Lower lobe of right lung (tissue), 2 donors: ENCODE measurements around the gene HTATSF1. TPM values are rescaled to one million over a fixed set of nuclear protein-coding genes. Genes with fewer than 3 reads are reported as not detected.

Experiments
- ATAC-seq, 2 donors: fragments of 200-7000 bp; cut with Tn5 transposase; one replicate each; pipeline ENCODE4 v1.9.1; 2020 to 2022; ENCODE audit warnings: mild to moderate bottlenecking in 2 of 2, moderate library complexity in 2 of 2
- DNase-seq: peaks from one replicate; pipeline ENCODE4 v3.0.0-alpha.2; 2020
- H3K27ac ChIP-seq: fragments of 200-600 bp; one replicate; pipeline ENCODE4 v1.8.0; 2022
- H3K27me3 ChIP-seq: fragments of 200-600 bp; one replicate; pipeline ENCODE4 v1.8.0; 2022; ENCODE audit warnings: low read depth
- H3K36me3 ChIP-seq: fragments of 200-600 bp; one replicate; pipeline ENCODE4 v1.8.0; 2022; ENCODE audit warnings: mild to moderate bottlenecking
- H3K4me1 ChIP-seq: fragments of 200-600 bp; one replicate; pipeline ENCODE4 v1.8.0; 2022
- H3K4me3 ChIP-seq: fragments of 200-600 bp; one replicate; pipeline ENCODE4 v1.8.0; 2022; ENCODE audit warnings: mild to moderate bottlenecking
- H3K9me3 ChIP-seq: fragments of 200-600 bp; one replicate; pipeline ENCODE4 v1.8.0; 2022
- CTCF ChIP-seq: fragments of 200-600 bp; IDR thresholded peaks from one replicate; pipeline ENCODE4 v1.8.0; 2022; ENCODE audit warnings: antibody characterized with exemption, mild to moderate bottlenecking
- intact Hi-C: fragments of 100-400 bp; cut with DNase I; formaldehyde crosslinking; loops from one replicate; pipeline ENCODE4 v1.11.0; 2022
- total RNA-seq: library from RNA; stranded (reverse); fragmentation: NEBNext Ultra II Directional; extraction: Animal tissue kit (Norgen Biotek cat#: 25700); gene quantifications from one replicate; pipeline ENCODE4 v1.2.1, GENCODE V29; 2021
- donor health status: DM: no; HTN: yes; CAD: no; lungs with severe emphysema.

HTATSF1 gene
- total RNA-seq, 1 donor from 2014 or later, result 27.4 TPM

- ATAC-seq, result no peak
- DNase-seq, result no peak
- TF ChIP-seq CTCF, result no peak
- no peak overlapping the region for H3K4me3 ChIP-seq
- no peaks in the 10 kb centered on the region for H3K4me1 ChIP-seq
- H3K9me3 ChIP-seq, result no peaks in the 10 kb centered on the region
- intact Hi-C loops, result no loop called here
- no peaks in the 10 kb centered on the region for H3K36me3 ChIP-seq
- no peaks in the 10 kb centered on the region for H3K27me3 ChIP-seq
- no peak overlapping the region for H3K27ac ChIP-seq
Measured at GRCh38 chrX:136468391-136469103, 28.8 kb upstream of the HTATSF1 start.

GRCh38 chrX:136473663-136474062, 23.7 kb upstream of the HTATSF1 start:
- no peak for DNase-seq
- H3K27me3 ChIP-seq, result no peaks in the 10 kb centered on the region
- intact Hi-C loops, result no loop called here
- no peak for TF ChIP-seq CTCF
- no peak overlapping the region for H3K4me3 ChIP-seq
- H3K4me1 ChIP-seq, result no peaks in the 10 kb centered on the region
- no peaks in the 10 kb centered on the region for H3K9me3 ChIP-seq
- no peaks in the 10 kb centered on the region for H3K36me3 ChIP-seq
- no peak for ATAC-seq
- H3K27ac ChIP-seq, result no peak overlapping the region

- Histone ChIP-seq H3K9me3 (no peaks in the 10 kb centered on the region), H3K27ac (no peak overlapping the region), H3K4me1 (no peaks in the 10 kb centered on the region), H3K36me3 (no peaks in the 10 kb centered on the region), H3K4me3 (no peak overlapping the region), H3K27me3 (no peaks in the 10 kb centered on the region)
- no peak for DNase-seq
- ATAC-seq, result no peak
- intact Hi-C loops, result no loop called here
- TF ChIP-seq CTCF, result no peak
Measured at GRCh38 chrX:136475236-136475635, 22.2 kb upstream of the HTATSF1 start.

- no peaks in the 10 kb centered on the region for H3K4me1 ChIP-seq
- no peaks in the 10 kb centered on the region for H3K9me3 ChIP-seq
- intact Hi-C loops, result no loop called here
- H3K36me3 ChIP-seq, result no peaks in the 10 kb centered on the region
- no peaks in the 10 kb centered on the region for H3K27me3 ChIP-seq
- no peak for TF ChIP-seq CTCF
- ATAC-seq (no peak), DNase-seq (no peak)
- H3K27ac ChIP-seq, result no peak overlapping the region
- no peak overlapping the region for H3K4me3 ChIP-seq
Measured at GRCh38 chrX:136476501-136476900, 20.9 kb upstream of the HTATSF1 start.

- no peak overlapping the region for H3K27ac ChIP-seq
- H3K27me3 ChIP-seq, result no peaks in the 10 kb centered on the region
- intact Hi-C loops, result no loop called here
- no peak for TF ChIP-seq CTCF
- DNase-seq, result no peak
- no peaks in the 10 kb centered on the region for H3K9me3 ChIP-seq
- no peak for ATAC-seq
- no peaks in the 10 kb centered on the region for H3K4me1 ChIP-seq
- no peak overlapping the region for H3K4me3 ChIP-seq
- no peaks in the 10 kb centered on the region for H3K36me3 ChIP-seq
Measured at GRCh38 chrX:136477026-136477425, 20.4 kb upstream of the HTATSF1 start.
